Panc1 (cell line): Measurements from ENCODE around the gene NDST1. TPM values are rescaled to one million over a fixed set of nuclear protein-coding genes. Genes with fewer than 3 reads are reported as not detected.

ENCODE experiments used
- ATAC-seq: fragments of 200-7000 bp; cut with Tn5 transposase; 2 replicates; pipeline ENCODE4 v1.9.1; 2020; ENCODE audit warnings: mild to moderate bottlenecking, moderate library complexity
- BruUV-seq: library from RNA; stranded (reverse); fragments of 400-500 nt; replicated peaks from 2 replicates; lab custom pipeline; 2021; lab: Mats Ljungman, UMichigan
- CTCF ChIA-PET: fragments of 300-600 bp; sonication (Branson Sonifier 250); formaldehyde crosslinking; loops from one replicate; lab custom pipeline; 2022; ENCODE audit warnings: antibody characterized with exemption; lab: Charles Lee
- POLR2A ChIA-PET: fragments of 300-600 bp; sonication (Branson Sonifier 250); formaldehyde crosslinking; loops from one replicate; lab custom pipeline; 2022; ENCODE audit warnings: antibody characterized with exemption; lab: Charles Lee
- DNase-seq: peaks from one replicate; pipeline ENCODE4 v3.0.0-alpha.2; 2010; ENCODE audit warnings: low read depth, low spot score
- H3K27ac ChIP-seq: 2 replicates; pipeline ENCODE4 v1.5.1; 2011; ENCODE audit warnings: mild to moderate bottlenecking, low read length, inconsistent platforms
- H3K27me3 ChIP-seq: fragments of 200-500 bp; sonication (Bioruptor generic); 2 replicates; pipeline ENCODE4 v1.6.0; 2014; ENCODE audit warnings: low read length, inconsistent platforms; ENCODE audit not compliant: control insufficient read depth, insufficient read depth
- H3K36me3 ChIP-seq: fragments of 200-500 bp; sonication (Bioruptor generic); 2 replicates; pipeline ENCODE4 v1.5.1; 2014; ENCODE audit warnings: inconsistent platforms, mild to moderate bottlenecking, low read length, moderate library complexity; ENCODE audit not compliant: control insufficient read depth, insufficient read depth
- H3K4me1 ChIP-seq: 2 replicates; pipeline ENCODE4 v1.5.1; 2011; ENCODE audit warnings: inconsistent platforms, mild to moderate bottlenecking, low read length, moderate library complexity; ENCODE audit not compliant: control insufficient read depth, insufficient read depth
- H3K4me3 ChIP-seq, 2 experiments: 2 replicates each; pipeline ENCODE4 v1.5.1; 2011 to 2012; ENCODE audit warnings: low read depth in 2 of 2, low read length in 2 of 2, mild to moderate bottlenecking in 2 of 2, inconsistent platforms in 1 of 2, moderate library complexity in 1 of 2
- H3K9me3 ChIP-seq: fragments of 200-500 bp; sonication (Bioruptor generic); 2 replicates; pipeline ENCODE4 v1.5.1; 2014; ENCODE audit warnings: low read depth, mild to moderate bottlenecking, inconsistent platforms, low read length, moderate library complexity; ENCODE audit not compliant: control insufficient read depth, insufficient read depth
- POLR2AphosphoS5 ChIP-seq: IDR thresholded peaks from 2 replicates; pipeline ENCODE4 v1.6.1; 2012; ENCODE audit warnings: mild to moderate bottlenecking, low read depth, low read length, moderate library complexity
- SIN3A ChIP-seq: IDR thresholded peaks from 2 replicates; pipeline ENCODE4 v1.6.1; 2012; ENCODE audit warnings: low read depth, mild to moderate bottlenecking, low read length, moderate library complexity, borderline replicate concordance; ENCODE audit not compliant: insufficient read depth
- TCF7L2 ChIP-seq: IDR thresholded peaks from 2 replicates; pipeline ENCODE4 v1.6.1; 2011; ENCODE audit warnings: mild to moderate bottlenecking, low read depth, low read length, inconsistent platforms
- in situ Hi-C: cut with HindIII; loops from 2 replicates; pipeline ENCODE4 v1.10.0; 2016; ENCODE audit warnings: low sequenced_read_pairs, low pct_unique_long_range_greater_than_20kb
- intact Hi-C: fragments of 100-400 bp; cut with micrococcal nuclease; formaldehyde crosslinking; loops from one replicate; pipeline ENCODE4 v1.10.0; 2022; ENCODE audit not compliant: unreplicated experiment
- total RNA-seq: library from RNA; stranded (reverse); gene quantifications from one replicate; pipeline ENCODE4 v1.2.1, GENCODE V29; 2021; ENCODE audit not compliant: unreplicated experiment
- TF ChIP-seq, protein P1 (sequence below): fragments of 450-650 bp; IDR thresholded peaks from 2 replicates; pipeline ENCODE4 v1.5.1; 2017; ENCODE audit warnings: mild to moderate bottlenecking
- TF ChIP-seq, protein P2 (sequence below), 2 experiments: IDR thresholded peaks; 2 replicates each; pipeline ENCODE4 v1.6.1; 2011 to 2012; ENCODE audit warnings: low read depth in 2 of 2, control low read depth in 1 of 2, low read length in 1 of 2, mild to moderate bottlenecking in 1 of 2, moderate library complexity in 1 of 2; ENCODE audit not compliant: insufficient read depth in 1 of 2

The NDST1 gene
- total RNA-seq, 1 experiment from 2014 or later = 142 TPM

DNA sequence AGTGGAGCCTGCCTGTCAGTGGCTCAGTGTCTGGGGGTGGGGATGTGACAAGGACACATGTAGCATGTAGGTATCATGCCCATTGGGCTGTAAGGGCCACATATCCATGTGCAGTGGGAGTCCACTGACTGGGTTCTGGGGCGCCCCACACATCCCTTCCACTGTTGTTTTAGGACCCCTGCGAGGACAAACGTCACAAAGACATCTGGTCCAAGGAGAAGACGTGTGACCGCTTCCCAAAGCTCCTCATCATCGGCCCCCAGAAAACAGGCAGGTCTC is 33.4 kb downstream of the NDST1 start:
- ATAC-seq = no peak
- ChIA-PET CTCF (interaction anchor here (0.6 to 1.3 kb wide), 2 partner anchors 19 to 84 kb away, joined by 3 read pairs; no protein-coding TSS in a partner anchor), POLR2A (interaction anchor here (0.7 kb wide), 1 partner anchor 77 kb away, joined by 3 read pairs; no protein-coding TSS in a partner anchor)
- no peak for DNase-seq
- in situ Hi-C loops = no loop called here
- Histone ChIP-seq H3K4me1 (no peaks in the 10 kb centered on the region; the same call in 1 of the 2 replicates), H3K27ac (no peak overlapping the region), H3K9me3 (no peaks in the 10 kb centered on the region), H3K36me3 (peaks cover 13% of the 10 kb centered on the region), H3K4me3 (no peak overlapping the region), H3K27me3 (no peaks in the 10 kb centered on the region)
- intact Hi-C loops = loop anchor here (5.0 kb wide), 1 partner anchor 79 kb away; no protein-coding TSS in a partner anchor
- BruUV-seq = no TSS peak
- TF ChIP-seq TCF7L2 (no peak), SIN3A (no peak), POLR2AphosphoS5 (no peak)
- TF ChIP-seq, protein P1, sequence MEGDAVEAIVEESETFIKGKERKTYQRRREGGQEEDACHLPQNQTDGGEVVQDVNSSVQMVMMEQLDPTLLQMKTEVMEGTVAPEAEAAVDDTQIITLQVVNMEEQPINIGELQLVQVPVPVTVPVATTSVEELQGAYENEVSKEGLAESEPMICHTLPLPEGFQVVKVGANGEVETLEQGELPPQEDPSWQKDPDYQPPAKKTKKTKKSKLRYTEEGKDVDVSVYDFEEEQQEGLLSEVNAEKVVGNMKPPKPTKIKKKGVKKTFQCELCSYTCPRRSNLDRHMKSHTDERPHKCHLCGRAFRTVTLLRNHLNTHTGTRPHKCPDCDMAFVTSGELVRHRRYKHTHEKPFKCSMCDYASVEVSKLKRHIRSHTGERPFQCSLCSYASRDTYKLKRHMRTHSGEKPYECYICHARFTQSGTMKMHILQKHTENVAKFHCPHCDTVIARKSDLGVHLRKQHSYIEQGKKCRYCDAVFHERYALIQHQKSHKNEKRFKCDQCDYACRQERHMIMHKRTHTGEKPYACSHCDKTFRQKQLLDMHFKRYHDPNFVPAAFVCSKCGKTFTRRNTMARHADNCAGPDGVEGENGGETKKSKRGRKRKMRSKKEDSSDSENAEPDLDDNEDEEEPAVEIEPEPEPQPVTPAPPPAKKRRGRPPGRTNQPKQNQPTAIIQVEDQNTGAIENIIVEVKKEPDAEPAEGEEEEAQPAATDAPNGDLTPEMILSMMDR = no peak
- TF ChIP-seq, protein P2, sequence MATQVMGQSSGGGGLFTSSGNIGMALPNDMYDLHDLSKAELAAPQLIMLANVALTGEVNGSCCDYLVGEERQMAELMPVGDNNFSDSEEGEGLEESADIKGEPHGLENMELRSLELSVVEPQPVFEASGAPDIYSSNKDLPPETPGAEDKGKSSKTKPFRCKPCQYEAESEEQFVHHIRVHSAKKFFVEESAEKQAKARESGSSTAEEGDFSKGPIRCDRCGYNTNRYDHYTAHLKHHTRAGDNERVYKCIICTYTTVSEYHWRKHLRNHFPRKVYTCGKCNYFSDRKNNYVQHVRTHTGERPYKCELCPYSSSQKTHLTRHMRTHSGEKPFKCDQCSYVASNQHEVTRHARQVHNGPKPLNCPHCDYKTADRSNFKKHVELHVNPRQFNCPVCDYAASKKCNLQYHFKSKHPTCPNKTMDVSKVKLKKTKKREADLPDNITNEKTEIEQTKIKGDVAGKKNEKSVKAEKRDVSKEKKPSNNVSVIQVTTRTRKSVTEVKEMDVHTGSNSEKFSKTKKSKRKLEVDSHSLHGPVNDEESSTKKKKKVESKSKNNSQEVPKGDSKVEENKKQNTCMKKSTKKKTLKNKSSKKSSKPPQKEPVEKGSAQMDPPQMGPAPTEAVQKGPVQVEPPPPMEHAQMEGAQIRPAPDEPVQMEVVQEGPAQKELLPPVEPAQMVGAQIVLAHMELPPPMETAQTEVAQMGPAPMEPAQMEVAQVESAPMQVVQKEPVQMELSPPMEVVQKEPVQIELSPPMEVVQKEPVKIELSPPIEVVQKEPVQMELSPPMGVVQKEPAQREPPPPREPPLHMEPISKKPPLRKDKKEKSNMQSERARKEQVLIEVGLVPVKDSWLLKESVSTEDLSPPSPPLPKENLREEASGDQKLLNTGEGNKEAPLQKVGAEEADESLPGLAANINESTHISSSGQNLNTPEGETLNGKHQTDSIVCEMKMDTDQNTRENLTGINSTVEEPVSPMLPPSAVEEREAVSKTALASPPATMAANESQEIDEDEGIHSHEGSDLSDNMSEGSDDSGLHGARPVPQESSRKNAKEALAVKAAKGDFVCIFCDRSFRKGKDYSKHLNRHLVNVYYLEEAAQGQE (IDR thresholded peaks at IDR 0.05; ENCODE audit: insufficient read depth in 1 of 2, low read depth in 2 of 2, low read length in 1 of 2) = no peak

- intact Hi-C loops (loop anchor here (5.0 kb wide), 1 partner anchor 80 kb away; no protein-coding TSS in a partner anchor), in situ Hi-C loops (no loop called here)
- Histone ChIP-seq H3K36me3 (peaks cover 13% of the 10 kb centered on the region), H3K9me3 (no peaks in the 10 kb centered on the region), H3K4me3 (no peak overlapping the region), H3K4me1 (no peaks in the 10 kb centered on the region; the same call in 1 of the 2 replicates), H3K27me3 (no peaks in the 10 kb centered on the region), H3K27ac (no peak overlapping the region)
- BruUV-seq = no TSS peak
- POLR2A ChIA-PET = no interaction called here
- CTCF ChIA-PET = interaction anchor here (1.3 kb wide), 1 partner anchor 18 kb away, joined by 3 read pairs; no protein-coding TSS in a partner anchor
- TF ChIP-seq, protein P1 = no peak
- no peak for TF ChIP-seq TCF7L2
- TF ChIP-seq SIN3A = no peak
- TF ChIP-seq, protein P2 (IDR thresholded peaks at IDR 0.05; ENCODE audit: insufficient read depth in 1 of 2, low read depth in 2 of 2, low read length in 1 of 2) = no peak
- TF ChIP-seq POLR2AphosphoS5 = no peak; the same call in 1 of the 2 replicates
- DNase-seq (no peak), ATAC-seq (no peak)
Measured at GRCh38 chr5:150541895-150542294, 34.0 kb downstream of the NDST1 start.
